Testis (tissue), 3 donors: ENCODE measurements around the gene SPZ1. TPM values are rescaled to one million over a fixed set of nuclear protein-coding genes. Genes with fewer than 3 reads are reported as not detected.

Source experiments
- DNase-seq: peaks from one replicate; pipeline ENCODE4 v3.0.0-alpha.2; 2019
- H3K27ac ChIP-seq, 2 donors: fragments of 200-600 bp; sonication (generic); one replicate each; pipeline ENCODE4 v1.5.1; 2019
- H3K27me3 ChIP-seq: fragments of 200-600 bp; sonication (generic); one replicate; pipeline ENCODE4 v1.5.1; 2019
- H3K36me3 ChIP-seq: fragments of 200-600 bp; sonication (generic); one replicate; pipeline ENCODE4 v1.5.1; 2017; ENCODE audit warnings: low read depth; ENCODE audit errors: missing control alignments
- H3K4me1 ChIP-seq: fragments of 200-600 bp; sonication (generic); one replicate; pipeline ENCODE4 v1.5.1; 2019
- H3K4me3 ChIP-seq, 2 donors: fragments of 200-600 bp; sonication (generic); one replicate each; pipeline ENCODE4 v1.5.1; 2017 to 2019
- H3K9me3 ChIP-seq: fragments of 200-600 bp; sonication (generic); one replicate; pipeline ENCODE4 v1.5.1; 2017
- CTCF ChIP-seq, 3 experiments: fragments of 450-650 bp in 2 of 3; fragments of 200-600 bp in 1 of 3; sonication (generic) in 1 of 3; IDR thresholded peaks; one replicate each; pipeline ENCODE4 v1.5.1; 2016 to 2019; ENCODE audit warnings: antibody characterized with exemption in 3 of 3, mild to moderate bottlenecking in 2 of 3, moderate library complexity in 1 of 3
- POLR2A ChIP-seq: fragments of 450-650 bp; IDR thresholded peaks from one replicate; pipeline ENCODE4 v1.6.1; 2017; ENCODE audit warnings: antibody characterized with exemption, mild to moderate bottlenecking, moderate library complexity
- WGBS, 2 donors: methylation state at CpG; one replicate each; pipeline ENCODE4 v1.1.5; 2018; 5-methylcytosine and 5-hydroxymethylcytosine counted together
- intact Hi-C: fragments of 100-400 bp; cut with DNase I; formaldehyde crosslinking; loops from one replicate; pipeline ENCODE4 v1.15.1; 2023; ENCODE audit warnings: low total_unique reads
- polyA plus RNA-seq: library from polyadenylated mRNA; stranded (reverse); fragments of 350-450 nt; fragmentation: Illumina TruSeq; extraction: RNeasy Lipid Tissue Mini Kit (QIAGEN cat#74804); gene quantifications from one replicate; pipeline ENCODE4 v1.2.3, GENCODE V29; 2014; ENCODE audit warnings: low read depth, low replicate concordance; ENCODE audit not compliant: insufficient read depth
- small RNA-seq, 2 donors: library from RNA; depleted of rRNA; stranded (forward); fragments of <200 nt; gene quantifications; one replicate each; pipeline ENCODE3, GENCODE V24; 2016
- total RNA-seq, 2 donors: library from RNA; depleted of rRNA; stranded (reverse); fragments of >200 nt; gene quantifications; one replicate each; pipeline ENCODE4 v1.2.3, GENCODE V29; 2016

Gene SPZ1
- total and polyA plus RNA-seq, 3 donors from 2014 or later = 4.2 to 23.4 (median 7.7) TPM

DNA sequence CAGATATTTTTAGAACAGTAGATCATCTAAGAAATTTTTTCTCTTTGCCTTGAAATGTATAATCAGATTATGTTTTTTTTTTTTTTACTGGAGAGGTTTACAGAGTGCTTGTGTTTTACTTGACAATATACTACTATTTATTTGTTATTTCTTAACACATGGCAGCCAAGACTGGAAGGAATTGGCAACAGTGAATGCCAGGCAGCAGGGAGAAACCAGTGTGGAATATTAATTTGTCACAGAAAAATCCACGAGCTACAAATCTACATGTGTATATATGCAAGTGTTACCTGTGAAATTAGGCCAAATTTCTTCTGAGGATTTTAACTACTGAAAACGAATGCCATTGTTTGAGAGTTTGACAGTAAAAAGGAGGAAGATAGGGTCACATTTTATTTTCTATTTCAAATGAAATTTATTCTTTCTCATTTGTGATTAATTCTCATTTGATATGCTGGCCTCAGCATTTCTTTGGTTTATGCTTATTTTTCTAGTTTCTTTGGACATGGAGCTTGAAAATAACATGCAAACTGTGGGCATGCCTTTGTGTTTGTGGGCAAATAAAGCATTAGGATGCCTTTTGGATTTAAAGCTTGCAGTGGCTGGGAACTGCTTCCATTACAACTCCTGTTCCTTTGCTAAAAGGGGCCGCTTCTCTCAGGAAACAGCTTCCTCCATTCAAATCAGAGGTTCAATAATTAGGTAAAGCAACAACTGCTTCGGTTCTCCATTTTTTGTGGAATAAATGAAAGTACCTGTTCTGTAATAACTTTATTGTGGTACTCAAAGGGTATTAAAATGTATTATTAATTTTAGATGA, 49.1 kb downstream of the SPZ1 start:
- DNase-seq = no peak
- intact Hi-C loops = no loop called here
- 78 to 84% methylated on average over 4 of the region's 4 CpGs for WGBS, 2 donors
- H3K4me1 ChIP-seq = no peaks in the 10 kb centered on the region
- H3K4me3 ChIP-seq = no peak overlapping the region
- no peak for TF ChIP-seq CTCF (IDR thresholded peaks at IDR 0.05)
- no peak for TF ChIP-seq POLR2A
- H3K27me3 ChIP-seq = no peaks in the 10 kb centered on the region
- no peak overlapping the region for H3K27ac ChIP-seq
- no peaks in the 10 kb centered on the region for H3K9me3 ChIP-seq
- H3K36me3 ChIP-seq = no peaks in the 10 kb centered on the region

GRCh38 chr5:80369521-80369920, 49.7 kb downstream of the SPZ1 start:
- Histone ChIP-seq H3K4me3 (no peak overlapping the region), H3K27ac (no peak overlapping the region), H3K27me3 (no peaks in the 10 kb centered on the region), H3K9me3 (no peaks in the 10 kb centered on the region), H3K4me1 (no peaks in the 10 kb centered on the region), H3K36me3 (no peaks in the 10 kb centered on the region)
- TF ChIP-seq CTCF (IDR thresholded peaks at IDR 0.05) (no peak), POLR2A (no peak)
- no peak for DNase-seq
- intact Hi-C loops = no loop called here
- WGBS, 2 donors = 80 to 87% methylated on average over 8 of the region's 8 CpGs

GRCh38 chr5:80370390-80370789, 50.6 kb downstream of the SPZ1 start:
- TF ChIP-seq POLR2A (no peak), CTCF (IDR thresholded peaks at IDR 0.05) (no peak)
- DNase-seq = no peak
- intact Hi-C loops = no loop called here
- Histone ChIP-seq H3K36me3 (no peaks in the 10 kb centered on the region), H3K4me1 (no peaks in the 10 kb centered on the region), H3K4me3 (no peak overlapping the region), H3K27me3 (no peaks in the 10 kb centered on the region), H3K27ac (no peak overlapping the region), H3K9me3 (no peaks in the 10 kb centered on the region)
- WGBS, 2 donors = 67 to 76% methylated on average over 1 of the region's 1 CpG

Small RNA genes lying within 50 kb of the gene (small RNA-seq; reads per million reads assigned to genes)
- gene AC026410.2 = 0 reads per million in 2 donors
- 0 reads per million in 2 donors for gene RF00322
- gene RNU6-211P = 0 to 0.09 reads per million in 2 donors

Other genes starting within 250 kb of the SPZ1 start
- 100 to 1,000 TPM; 158 to 217 TPM for gene SERINC5, start 64.0 kb upstream of the SPZ1 start, total RNA-seq
- gene SERINC5, start 64.0 kb upstream of the SPZ1 start, polyA plus RNA-seq = 62.3 TPM
- 10 to 100 TPM; 50.0 to 52.7 TPM for gene ZFYVE16, start 88.1 kb downstream of the SPZ1 start, total RNA-seq
- gene ZFYVE16, start 88.1 kb downstream of the SPZ1 start, polyA plus RNA-seq = 16.3 TPM
- gene FAM151B, start 168.1 kb downstream of the SPZ1 start, total RNA-seq = 1 to 10 TPM; 2.8 to 5.0 TPM
- gene FAM151B, start 168.1 kb downstream of the SPZ1 start, polyA plus RNA-seq = 2.8 TPM